Right ventricle myocardium inferior (tissue), 1 donor: ENCODE results near the gene RENBP. TPM values are rescaled to one million over a fixed set of nuclear protein-coding genes. Genes with fewer than 3 reads are reported as not detected.
A peak's percentile ranks its signal among the peaks of the same experiment; 100 is the strongest.
"Not testable (repeated sequence)": the region's sequence is repeated elsewhere in the genome, so short reads cannot be mapped to it uniquely, and the experiment has no call there.

Experiments used
- ATAC-seq: fragments of 200-7000 bp; cut with Tn5 transposase; one replicate; pipeline ENCODE4 v1.9.1; 2020; ENCODE audit warnings: mild to moderate bottlenecking, moderate library complexity
- DNase-seq: peaks from one replicate; pipeline ENCODE4 v3.0.0; 2021; ENCODE audit errors: missing footprints
- intact Hi-C: fragments of 100-400 bp; cut with DNase I; formaldehyde crosslinking; loops from one replicate; pipeline ENCODE4 v1.11.0; 2022
- long read RNA-seq: library from polyadenylated mRNA; unstranded; transcript quantifications from one replicate; pipeline ENCODE4 v2.0.0, GENCODE V29; 2021
- total RNA-seq: library from RNA; stranded (reverse); fragmentation: NEBNext Ultra II Directional; extraction: Animal tissue kit (Norgen Biotek cat#: 25700); gene quantifications from one replicate; pipeline ENCODE4 v1.2.1, GENCODE V29; 2021
- donor health status: DM: no; HTN: yes; CAD: no; lungs with severe emphysema.

Gene RENBP
- total RNA-seq: 8.8 TPM
- long read RNA-seq: 0 reads

DNA sequence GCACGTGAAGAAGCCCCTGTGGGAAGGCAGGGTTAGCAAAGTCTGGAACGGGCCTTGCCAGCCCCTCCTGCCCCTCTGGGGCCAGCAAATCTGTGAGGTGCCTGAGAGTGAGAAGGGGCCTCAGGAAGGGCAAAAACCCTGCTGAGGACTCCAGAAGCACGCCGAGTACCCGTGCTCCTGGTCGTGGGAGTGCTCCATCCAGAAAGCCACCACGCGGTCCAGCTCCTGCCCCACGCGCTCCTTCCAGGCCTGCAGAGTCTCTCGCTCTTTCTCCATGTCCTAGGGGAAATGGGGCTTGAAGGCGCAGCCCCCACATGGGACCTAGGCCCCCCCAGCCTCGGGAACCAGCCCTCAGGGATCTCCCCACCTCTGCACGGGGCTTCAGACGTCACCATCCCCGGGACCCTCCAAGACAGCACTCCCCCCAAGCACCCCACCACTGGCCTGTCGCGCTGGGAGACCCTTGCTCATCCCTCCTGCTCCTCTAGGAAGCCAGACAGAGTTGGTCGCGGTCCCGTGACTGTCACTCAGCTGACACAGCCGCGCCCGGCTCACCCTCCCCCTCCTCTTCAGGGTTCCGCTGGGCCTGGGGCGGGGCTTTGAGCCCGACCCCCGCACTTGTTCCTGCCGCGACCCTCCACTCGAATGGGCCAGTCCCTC is at the start of gene RENBP:
TSS of gene RENBP (minus strand) at position 504 of the 660 bp plus-strand sequence. CDS start at position 471, 33 bp downstream.
- DNase-seq (peak; percentile 84), ATAC-seq (peak; percentile 64)
- intact Hi-C loops: no loop called here

DNA sequence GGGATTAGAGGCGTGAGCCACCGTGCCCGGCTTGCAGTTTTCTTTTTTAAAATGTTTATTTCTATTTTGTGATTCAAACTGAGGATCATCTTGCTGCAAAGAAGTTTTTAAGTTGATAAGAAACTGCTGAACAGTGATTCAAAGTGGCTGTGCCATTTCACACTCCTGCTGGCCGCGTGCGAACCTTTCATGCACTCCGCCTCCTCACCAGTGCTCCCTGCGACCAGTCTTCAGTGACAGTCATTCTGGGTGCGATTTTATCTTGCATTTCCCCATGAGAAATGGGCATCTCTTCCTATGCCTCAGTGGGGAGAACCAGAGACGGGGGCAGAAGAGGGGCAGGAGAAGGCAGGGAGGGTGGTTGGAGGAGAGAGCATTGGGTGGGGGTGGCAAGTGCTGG is 49.5 kb upstream of the RENBP start:
- DNase-seq: no peak
- no peak for ATAC-seq
- intact Hi-C loops: no loop called here

DNA sequence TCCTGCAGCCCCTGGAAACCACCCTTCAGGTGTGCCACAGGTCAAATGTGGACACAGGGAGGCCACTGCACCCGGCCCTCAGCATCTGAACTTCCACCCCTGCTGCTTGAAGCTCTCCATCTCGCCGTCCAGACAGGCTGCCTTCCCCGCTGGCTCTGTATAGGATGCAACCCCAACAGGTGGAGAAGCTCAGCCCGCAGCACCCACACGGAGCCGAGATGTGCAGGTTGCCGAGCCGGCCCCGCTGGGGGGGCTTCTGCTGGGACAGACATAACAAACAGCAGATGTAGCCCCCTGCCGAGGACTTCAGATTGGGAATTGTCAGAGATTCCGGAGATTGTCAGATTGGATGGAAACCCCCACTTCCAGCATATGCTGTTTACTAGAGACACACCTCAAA is 48.6 kb upstream of the RENBP start:
- no peak for DNase-seq
- intact Hi-C loops: no loop called here

DNA sequence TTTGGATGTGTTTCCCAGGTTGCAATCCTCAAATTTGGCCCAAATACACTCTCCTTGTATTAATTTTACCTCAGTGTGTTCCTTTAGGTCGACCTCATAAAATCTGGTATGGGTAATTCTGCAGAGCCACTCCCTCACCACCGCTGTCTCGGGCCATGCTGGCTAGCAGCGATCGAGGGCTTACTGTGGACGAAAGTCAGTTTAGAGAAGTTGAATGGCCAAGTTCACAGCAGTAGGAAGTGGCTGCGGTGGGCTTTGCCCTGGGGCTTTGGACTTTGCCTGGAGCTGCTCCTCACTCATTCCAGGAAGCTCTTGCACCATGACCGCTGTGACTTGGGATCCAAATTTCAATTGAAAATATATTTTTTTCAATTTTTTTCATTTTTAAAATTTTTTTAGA is 47.7 kb upstream of the RENBP start:
- ATAC-seq (no peak), DNase-seq (no peak)
- intact Hi-C loops: no loop called here

More for the DNA sequence above, 48.6 kb upstream of the RENBP start:
- no peak for ATAC-seq

DNA sequence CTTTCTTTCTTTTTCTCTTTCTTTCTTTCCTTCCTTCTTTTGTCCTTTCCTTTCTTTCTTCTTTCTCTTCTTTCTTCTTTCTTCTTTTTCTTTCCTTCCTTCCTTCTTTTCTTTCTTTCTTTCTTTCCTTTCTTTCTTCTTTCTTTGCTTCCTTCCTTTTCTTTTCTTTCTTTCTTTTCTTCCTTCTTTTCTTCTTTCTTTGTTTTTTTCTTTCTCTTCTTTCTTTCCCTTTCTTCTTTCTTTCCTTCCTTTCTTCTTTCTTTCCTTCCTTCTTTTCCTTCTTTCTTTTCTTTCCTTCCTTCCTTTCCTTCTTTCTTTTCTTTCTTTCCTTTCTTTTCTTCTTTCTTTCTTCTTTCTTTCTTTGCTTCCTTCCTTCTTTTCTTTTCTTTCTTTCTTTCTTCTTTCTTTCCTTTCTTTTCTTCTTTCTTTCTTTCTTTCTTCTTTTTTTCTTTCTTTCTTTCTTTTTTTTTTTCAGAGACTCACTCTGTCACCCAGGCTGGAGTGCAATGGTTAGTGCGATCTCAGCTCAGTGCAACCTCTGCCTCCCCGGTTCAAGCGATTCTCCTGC is 46.7 kb upstream of the RENBP start:
- ATAC-seq: no peak
- intact Hi-C loops: no loop called here
- DNase-seq: no peak

DNA sequence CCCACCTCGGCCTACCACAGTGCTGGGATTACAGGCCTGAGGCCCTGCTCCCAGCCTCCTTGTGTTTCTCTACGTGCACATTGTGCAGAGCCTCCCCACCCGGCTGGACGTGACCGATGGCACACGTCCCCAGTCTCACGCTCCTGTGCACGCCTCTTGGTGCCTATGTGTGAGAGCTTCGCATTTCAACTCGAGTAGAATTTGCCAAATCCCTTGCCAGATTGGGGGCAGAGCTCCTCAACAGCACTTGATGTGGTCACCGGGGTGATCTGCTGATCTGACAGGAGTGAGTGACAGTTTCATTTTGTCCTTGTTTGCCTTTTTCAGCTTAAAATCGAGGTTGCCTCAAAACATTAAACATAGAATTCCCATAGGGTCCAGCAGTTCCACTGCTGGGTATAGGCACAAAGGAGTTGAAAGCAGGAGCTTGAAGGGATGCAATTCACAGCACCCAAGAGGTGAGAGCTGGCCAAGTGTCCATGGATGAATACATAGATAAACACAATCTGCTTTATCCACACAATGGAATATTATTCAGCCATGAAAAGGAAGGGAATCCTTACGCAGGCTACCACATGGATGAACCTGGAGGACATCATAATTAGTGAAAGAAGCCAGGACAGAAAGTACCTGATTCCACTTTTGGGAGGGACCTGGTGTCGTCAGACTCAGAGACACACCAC is 45.7 kb upstream of the RENBP start:
- intact Hi-C loops: no loop called here
- DNase-seq: no peak
- no peak for ATAC-seq

DNA sequence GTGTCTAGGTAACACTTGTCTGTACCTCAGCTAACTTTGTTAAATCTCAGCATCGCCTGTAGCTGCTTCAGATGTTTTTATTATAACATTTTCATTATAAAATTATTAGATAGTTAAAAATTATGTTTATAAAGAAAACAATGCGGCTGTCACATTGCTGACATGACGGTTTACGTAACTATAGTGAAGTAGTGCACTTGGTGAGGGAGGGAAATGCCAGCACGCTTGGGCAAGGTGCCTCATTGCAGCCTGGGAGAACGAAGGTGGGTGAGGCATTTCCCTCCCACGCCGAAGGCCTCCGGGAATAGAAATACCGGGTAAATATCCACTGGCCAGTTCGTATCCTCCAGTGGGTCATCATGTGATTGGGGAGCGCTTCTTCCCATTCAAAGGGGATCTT is 44.0 kb upstream of the RENBP start:
- intact Hi-C loops: no loop called here
- ATAC-seq (no peak), DNase-seq (no peak)

DNA sequence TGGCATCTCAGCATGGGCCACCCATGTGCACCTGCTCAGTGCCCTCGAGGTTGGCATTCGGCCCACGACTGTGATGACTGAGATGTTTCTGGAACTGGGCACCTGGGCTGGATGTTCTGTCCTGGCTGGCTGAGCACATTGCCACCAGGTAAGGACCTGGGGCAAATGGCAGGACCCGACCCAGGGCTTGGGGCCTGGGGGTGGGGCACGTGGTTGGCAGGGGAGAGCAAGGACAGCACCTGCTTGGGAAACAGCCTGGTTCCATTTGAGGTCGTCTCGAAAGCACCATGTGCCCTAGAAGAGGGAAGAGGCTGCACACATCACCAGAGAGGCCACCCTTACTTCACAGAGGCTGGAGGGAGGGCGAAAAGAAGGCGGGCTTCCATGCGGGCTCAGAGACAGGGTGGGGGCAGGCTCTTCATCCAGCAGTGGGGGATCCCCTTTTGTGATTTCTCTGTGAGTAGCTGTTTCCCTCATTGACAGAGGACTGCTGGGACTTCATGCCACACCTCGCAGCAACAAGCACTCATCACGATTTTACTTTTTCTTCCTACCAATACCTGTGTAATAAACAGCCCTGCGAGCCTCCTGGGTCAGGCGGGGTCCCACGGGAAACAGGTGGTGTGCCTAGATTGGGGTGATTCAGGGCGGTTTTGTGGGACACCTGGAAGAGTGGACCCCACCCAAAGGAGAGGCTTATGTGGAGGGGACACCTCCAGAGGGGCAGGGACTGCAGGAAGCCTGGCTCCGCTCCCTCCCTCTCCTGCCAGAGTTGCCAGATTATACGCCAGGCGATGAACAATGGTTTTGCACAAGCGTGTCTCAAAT is 40.1 kb upstream of the RENBP start:
- DNase-seq (no peak), ATAC-seq (no peak)
- intact Hi-C loops: no loop called here

DNA sequence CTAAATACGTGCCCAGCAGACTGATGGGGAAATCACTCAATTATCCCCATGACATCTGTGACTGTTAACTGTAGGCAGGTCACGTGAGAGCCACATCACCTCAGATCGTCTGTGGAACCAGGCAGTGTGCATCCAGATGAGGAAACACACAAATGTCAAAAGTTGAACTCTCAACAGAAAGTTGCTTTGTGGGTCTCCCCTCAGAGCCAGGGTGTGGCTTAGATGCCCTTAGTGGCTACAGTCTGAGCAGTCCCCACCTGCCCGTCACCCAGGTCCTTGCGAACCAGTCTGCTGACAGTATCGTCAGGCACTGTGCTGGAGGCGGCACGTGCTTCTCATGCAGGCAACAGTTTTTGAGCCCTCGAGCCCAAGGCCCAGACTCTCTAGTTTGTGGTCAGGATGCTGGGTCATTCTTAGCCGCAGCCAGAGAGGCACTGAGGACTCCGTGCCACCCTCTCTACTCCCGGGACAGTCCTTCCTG is 38.9 kb upstream of the RENBP start:
- DNase-seq (no peak), ATAC-seq (no peak)
- intact Hi-C loops: no loop called here

DNA sequence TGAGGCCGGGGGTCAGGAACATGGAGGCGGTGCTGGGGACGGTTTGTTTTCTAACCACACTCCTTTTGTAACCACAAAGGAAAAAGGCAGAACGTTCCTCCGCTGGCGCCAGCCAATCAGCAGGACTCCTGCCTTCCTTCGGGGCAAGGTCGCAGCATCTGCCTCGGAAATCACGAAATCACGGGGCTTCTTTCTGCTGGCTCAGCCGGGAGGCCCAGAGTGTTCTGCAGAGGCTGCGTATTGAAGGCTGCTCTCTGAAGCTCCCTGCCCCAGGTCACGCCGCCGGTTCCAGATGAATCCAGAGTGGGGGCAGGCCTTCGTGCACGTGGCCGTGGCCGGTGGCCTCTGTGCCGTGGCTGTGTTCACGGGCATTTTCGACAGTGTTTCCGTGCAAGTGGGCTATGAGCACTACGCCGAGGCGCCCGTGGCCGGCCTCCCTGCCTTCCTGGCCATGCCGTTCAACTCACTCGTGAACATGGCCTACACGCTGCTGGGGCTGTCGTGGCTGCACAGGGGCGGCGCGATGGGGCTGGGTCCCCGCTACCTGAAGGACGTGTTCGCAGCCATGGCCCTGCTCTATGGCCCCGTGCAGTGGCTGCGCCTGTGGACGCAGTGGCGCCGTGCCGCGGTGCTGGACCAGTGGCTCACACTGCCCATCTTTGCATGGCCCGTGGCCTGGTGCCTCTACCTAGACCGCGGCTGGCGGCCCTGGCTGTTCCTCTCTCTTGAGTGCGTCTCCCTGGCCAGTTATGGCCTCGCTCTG is 37.5 kb upstream of the RENBP start:
- intact Hi-C loops: no loop called here
- ATAC-seq (peak; percentile 42), DNase-seq (peak; percentile 72)

DNA sequence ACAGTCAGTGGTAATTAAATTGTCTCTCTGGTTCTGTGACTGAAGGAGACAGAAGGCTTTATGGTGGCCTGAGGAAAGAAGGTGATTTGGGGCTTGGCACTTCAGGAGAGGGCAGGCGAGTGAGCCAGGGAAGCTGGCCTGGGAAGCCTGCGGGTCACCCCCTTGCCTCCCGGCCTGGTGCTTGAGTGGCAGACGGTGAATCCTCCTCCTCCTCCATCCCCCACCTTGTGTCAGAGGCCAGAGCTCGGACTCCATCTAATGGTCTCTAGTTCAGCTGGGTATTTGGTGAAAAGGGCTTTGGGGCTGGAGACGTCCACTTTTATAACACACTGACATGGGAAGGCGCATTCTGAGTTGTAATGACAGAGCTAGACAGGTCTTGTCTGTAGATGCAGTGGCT is 36.8 kb upstream of the RENBP start:
- DNase-seq: no peak
- ATAC-seq: no peak
- intact Hi-C loops: no loop called here

DNA sequence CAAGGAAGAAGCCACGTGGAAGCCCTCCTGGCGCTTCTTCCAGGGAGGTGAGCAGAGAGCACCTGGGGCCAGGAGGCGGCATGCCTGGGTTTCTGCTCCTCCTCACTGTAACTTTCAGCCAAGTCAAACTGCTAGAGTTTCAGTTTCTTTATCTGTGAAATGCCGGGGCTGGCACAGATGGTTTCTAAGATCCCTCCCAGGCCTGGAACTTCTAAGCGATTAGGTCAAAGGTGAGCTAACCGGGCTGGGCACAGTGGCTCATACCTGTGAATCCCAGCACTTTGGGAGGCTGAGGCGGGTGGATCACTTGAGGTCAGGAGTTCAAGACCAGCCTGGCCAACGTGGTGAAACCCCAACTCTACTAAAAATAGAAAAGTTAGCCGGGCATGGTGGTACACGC is 36.0 kb upstream of the RENBP start:
- intact Hi-C loops, DNase-seq, ATAC-seq: not testable (repeated sequence)

DNA sequence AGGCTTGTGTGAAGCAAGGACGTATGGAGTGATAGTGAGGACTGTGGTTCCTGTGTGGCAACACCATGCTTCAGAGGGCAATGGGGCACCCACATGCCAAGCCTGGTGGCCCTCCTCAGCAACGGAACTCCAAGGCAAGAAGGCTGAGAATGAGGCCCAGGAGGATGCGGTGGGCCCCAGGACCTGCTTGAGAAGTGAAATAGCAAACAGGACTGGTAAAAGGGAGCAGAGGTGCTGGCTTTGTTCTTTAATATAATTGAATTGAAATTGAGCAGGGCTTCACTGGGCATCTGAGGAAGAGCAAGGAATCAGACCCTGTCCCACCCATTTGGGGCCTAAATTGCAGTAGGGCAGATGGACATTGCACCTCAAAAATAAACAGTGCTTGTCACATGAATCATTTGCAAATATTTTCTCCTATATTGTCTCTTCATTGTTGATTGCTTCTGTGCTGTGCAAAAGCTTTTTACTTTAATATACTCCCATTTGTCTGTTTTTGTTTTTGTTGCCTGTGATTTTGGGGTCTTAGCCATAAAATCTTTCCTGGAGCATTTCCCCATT is 30.4 kb upstream of the RENBP start:
- intact Hi-C loops: loop anchor here (10.0 kb wide), 2 partner anchors 400 to 770 kb away; partner anchors contain the start of genes EMD and FLNA
- ATAC-seq (no peak), DNase-seq (no peak)

DNA sequence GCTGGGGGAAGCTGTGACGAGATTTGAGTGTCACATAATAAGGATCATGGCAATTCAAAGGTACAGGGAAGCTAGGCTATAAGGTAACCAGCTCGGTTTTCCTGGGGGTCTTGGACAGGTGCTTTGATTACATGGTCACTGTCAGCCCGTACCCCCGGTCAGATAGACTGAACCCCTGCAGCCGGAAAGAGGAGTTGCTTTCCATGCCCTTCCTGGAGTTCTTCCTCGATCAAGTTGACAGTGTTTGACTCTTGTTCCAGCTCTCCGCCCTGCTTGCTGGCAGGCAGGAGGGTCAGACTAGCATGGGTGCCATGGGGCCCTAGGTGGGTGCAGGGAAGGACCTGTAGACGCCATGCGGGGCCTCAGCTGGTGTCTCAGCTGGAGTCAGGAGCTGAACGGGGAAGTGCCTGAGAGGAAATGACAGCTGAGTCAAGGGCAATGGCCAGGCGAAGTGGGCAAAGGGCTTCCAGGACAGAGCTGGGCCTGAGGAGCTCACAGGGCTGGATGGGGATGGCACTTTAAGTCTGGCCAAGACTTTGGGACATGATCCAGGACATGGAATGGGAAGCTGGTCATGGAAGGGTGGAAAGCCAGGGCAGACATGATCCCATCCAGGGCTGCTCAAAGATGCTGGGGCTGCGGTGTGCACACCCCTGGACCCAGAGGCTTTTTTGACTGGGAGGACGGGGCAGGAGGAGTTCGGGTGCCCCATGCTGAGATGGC is 29.7 kb upstream of the RENBP start:
- intact Hi-C loops: loop anchor here (10.0 kb wide), 2 partner anchors 401 to 771 kb away; partner anchors contain the start of genes EMD and FLNA
- DNase-seq (no peak), ATAC-seq (no peak)

DNA sequence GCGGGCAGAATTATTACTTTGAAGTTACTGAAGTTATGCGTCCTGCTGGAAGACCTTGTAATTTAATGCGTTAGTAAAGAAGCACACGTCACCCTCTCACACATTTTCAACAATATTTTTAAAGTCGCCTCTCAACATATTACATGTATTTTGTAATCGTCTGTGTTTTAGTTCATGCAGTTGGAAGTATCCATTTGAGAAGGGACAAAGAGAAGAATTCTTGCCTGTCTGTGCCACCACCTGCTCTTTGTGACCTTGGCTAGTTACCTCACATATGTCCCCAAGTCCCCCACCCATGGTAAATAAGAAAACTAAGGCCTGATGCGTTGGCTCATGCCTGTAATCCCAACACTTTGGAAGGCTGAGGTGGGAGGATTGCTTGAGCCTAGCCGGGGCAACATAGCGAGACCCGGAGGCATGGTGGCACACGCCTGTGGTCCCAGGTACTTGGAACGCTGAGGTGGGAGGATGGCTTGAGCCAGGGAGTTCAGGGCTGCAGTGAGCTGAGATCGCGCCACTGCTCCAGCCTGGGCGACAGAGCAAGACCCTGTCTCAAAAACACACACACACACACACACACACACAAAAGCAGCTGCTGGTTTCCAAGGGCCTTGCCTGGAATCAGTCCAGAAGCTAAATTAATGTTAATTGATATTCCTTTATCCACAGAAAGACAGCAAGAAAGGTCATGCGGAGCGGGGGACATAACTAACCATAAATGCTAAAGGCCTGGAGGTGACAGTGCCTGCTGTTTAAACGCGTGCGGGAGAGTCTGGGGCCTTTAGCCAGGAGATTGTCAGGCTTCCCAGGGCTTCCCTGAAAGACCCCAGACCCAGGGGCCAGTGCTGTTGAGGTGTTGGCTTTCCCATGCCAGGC is 28.9 kb upstream of the RENBP start:
- DNase-seq (no peak), ATAC-seq (no peak)
- intact Hi-C loops: loop anchor here (10.0 kb wide), 2 partner anchors 401 to 771 kb away; partner anchors contain the start of genes EMD and FLNA

DNA sequence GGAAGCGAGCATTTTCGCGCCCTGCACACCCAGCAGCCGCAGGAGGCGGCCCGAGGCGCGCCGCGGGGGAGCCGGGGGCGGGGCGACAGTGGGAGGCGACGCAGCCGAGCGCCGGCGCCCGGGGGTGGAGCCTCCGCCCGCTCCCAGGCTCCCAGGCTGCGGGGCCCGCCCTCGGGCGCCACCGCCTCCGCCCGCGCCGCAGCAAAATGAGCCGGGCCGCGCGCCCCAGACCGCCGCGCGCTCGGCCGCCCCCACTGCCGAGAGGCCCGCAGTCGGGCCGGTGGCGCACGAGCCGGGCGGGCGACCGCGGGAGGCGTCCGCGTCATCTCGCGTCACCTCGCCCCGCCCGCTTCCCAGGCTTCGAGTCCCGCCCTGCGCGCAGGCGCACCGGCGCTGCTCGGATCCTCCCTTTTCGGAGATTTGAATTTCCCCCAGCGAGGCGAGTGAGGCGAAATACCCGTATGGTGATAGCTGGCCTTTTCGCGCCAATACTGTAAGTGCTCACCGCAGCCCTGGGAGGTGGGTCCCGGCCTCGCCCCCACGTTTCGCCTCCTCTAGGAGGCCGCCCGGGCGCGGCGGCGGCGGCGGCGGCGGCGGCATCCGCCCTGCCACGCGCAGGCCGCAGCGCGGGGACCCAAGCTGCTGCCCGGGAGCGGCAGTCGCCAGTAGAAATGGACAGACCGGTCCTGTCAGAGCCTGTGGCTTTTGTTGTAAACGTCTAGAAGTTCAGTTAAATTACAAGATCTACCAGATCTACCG is 28.1 kb upstream of the RENBP start, which contains the start of gene TMEM187:
TSS of gene TMEM187 (plus strand) at position 387 of the 759 bp plus-strand sequence. CDS start 9,309 bp downstream, outside the sequence.
- ATAC-seq: peak; percentile 62
- intact Hi-C loops: loop anchor here (10.0 kb wide), 2 partner anchors 402 to 772 kb away; partner anchors contain the start of genes EMD and FLNA
- peak; percentile 92 for DNase-seq
